Cardiac fibroblast (primary cell): ENCODE data around the gene SRL.
A peak's percentile ranks its signal among the peaks of the same experiment; 100 is the strongest.

Source experiments
- DNase-seq, 2 donors: peaks; one replicate each; pipeline versions ENCODE4 v3.0.0 to v3.0.0-alpha.2; 2010; ENCODE audit warnings: low read depth in 2 of 2
- H3K4me3 ChIP-seq, 2 donors: replicated peaks in 1 of 2; 1 replicate in 1 of 2; 2 replicates in 1 of 2; pipeline ENCODE4 v1.5.1; 2011; ENCODE audit warnings: low read depth in 2 of 2, low read length in 2 of 2, mild to moderate bottlenecking in 2 of 2, moderate library complexity in 1 of 2
- TF ChIP-seq, protein P1 (sequence below): IDR thresholded peaks from one replicate; pipeline ENCODE4 v1.5.1; 2011; ENCODE audit warnings: low read depth, mild to moderate bottlenecking, low read length, inconsistent platforms

SRL gene

DNA sequence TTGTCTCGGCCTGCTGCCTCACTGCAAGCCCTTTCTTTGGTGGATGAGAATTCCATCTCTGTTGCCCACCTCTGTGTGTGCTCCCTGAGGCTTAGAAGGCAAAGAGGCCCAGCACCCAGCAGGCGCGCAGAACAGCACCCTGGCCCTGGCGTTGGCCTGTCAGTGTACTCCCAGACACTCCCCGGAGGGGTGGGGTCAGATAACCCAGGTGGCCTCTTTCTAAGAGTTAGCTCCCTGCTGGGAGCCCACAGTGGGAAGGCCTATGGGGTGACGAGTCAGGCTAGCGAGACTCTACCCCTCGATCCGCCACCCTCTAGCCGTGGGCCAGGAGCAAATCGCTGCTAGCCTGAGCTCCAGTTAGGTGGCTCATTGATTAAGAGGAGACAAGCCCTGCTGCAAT lies 38.1 kb downstream of the SRL start:
- no peak for DNase-seq
- TF ChIP-seq, protein P1, sequence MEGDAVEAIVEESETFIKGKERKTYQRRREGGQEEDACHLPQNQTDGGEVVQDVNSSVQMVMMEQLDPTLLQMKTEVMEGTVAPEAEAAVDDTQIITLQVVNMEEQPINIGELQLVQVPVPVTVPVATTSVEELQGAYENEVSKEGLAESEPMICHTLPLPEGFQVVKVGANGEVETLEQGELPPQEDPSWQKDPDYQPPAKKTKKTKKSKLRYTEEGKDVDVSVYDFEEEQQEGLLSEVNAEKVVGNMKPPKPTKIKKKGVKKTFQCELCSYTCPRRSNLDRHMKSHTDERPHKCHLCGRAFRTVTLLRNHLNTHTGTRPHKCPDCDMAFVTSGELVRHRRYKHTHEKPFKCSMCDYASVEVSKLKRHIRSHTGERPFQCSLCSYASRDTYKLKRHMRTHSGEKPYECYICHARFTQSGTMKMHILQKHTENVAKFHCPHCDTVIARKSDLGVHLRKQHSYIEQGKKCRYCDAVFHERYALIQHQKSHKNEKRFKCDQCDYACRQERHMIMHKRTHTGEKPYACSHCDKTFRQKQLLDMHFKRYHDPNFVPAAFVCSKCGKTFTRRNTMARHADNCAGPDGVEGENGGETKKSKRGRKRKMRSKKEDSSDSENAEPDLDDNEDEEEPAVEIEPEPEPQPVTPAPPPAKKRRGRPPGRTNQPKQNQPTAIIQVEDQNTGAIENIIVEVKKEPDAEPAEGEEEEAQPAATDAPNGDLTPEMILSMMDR: no peak
- H3K4me3 ChIP-seq: no peak overlapping the region

DNA sequence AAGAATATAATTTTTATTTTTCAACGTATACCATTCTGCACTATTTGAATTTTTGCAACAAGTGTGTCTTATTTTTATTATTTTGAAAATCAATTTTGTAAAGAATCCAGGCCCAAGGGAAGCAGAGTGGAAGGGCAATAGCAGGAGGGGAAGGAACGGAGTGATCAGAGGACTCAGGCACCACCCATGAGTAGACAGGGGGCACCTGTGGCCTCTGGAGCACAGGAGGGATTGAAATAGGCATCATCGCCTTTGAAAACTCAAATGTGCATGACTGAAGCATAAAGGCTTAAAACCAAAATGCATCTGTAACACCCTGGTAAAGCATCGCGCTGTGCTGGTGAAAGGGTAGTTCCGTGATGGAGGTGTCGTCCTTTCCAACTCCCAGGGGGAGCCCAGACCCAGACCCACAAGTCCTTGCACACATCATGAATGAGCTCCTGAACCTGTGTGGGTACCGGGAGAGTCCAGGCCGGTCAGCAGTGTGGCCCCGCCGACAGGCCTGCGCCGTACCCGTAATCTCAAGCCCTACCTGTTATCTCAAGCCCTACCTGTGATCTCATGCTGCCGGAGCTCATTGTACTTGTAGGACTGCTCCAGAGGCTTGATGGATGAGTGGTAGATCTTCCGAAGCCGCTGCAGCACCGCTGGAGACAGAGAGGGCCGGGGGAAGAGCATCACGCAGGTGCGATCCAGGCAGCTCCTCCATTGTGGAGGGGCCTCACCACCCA lies 39.1 kb downstream of the SRL start:
- no peak for DNase-seq
- no peak overlapping the region for H3K4me3 ChIP-seq
- TF ChIP-seq, protein P1: no peak

DNA sequence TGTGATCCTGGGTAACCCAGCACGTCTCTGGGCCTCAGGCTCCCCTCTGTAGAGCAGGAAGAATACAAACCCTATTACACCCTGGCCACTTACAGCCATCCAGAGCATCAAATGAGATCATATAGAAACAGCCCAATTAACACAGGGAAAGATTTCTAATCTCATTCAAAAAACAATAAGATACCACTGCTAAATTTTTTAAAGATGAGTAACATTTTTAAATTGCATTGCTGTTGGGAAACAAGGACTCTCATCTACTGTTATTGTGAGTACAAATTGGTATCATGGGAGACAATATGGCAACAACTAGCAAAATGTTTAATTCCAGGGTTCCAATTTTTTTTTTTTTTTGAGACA lies 41.1 kb downstream of the SRL start:
- H3K4me3 ChIP-seq: no peak overlapping the region
- TF ChIP-seq, protein P1: no peak
- DNase-seq: peak; percentile 58 to 65

DNA sequence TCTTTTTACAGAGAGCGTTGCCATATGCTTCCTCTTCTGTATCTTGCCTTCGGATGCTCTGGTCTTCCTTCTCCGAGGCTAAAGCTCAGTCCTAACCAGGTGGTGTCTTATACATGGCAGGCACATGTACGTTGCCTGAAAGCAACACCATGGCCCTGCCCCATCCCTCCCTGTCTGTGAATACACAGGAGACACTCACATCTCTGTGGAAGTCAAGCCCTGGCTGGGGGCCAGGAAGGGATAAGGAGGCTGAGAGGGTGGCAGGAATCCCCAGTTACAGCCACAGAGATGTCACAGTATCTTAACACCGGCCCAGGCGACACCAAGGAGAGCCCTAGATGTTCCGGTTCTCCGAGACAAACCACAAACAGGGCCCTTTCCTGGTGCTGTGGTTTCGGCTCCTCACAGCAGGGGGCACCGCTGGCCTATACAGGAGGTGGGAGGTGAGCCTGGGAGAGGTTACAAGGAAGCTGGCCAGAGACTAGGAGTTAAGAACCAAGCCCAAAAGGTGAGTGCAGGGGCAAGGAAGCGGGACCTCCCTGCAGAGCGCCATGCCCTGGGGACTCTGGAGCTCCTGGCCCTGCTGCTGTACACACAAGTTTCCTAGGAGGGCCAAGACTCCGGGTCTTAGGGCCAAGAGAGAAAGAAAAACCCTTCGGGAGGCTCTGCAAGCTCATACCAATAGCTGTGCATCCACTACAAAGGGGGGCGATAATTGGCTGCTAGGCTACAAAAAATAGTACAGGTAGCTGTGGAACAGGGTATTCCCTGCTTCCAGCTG lies 41.7 kb downstream of the SRL start:
- no peak overlapping the region for H3K4me3 ChIP-seq
- TF ChIP-seq, protein P1: peak; percentile 90
- DNase-seq: peak; percentile 72 to 77

DNA sequence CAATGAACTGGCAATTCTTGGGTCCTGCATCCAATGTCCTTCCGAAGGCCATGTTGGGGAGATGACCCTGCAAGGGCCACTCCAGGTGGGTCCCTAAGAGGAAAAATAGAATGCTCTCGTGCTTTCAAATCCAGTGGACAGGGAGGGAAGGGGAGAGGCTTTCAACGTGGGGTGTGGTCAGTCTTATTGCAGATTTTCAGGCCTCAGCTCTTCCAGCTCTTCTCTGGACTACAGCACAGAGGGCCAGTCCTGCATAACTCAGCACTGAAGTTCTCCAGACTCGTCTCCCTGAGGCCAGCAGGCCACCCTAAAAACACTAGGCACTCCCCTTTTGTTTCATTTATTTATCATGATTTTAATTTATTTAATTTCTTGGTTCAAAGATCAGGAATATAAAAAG lies 43.1 kb downstream of the SRL start:
- TF ChIP-seq, protein P1: no peak
- H3K4me3 ChIP-seq: no peak overlapping the region
- DNase-seq: no peak

DNA sequence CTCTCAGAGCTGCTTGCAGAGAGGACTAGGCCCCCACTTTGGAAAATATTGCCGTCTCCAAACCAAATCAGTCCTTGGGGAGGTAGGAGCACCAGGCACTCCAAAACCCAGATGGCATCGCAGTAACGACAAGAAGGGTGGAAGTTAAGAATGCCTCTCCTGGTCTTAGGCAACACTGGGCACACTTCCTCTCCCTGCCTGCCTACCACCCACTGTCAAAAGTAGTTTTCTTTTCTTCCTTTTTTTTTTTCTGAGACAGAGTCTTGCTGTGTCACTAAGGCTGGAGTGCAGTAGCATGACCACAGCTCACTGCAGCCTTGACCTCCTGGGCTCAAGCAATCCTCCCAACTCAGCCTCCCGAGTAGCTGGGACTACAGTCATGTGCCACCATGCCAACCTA lies 47.2 kb downstream of the SRL start:
- TF ChIP-seq, protein P1: no peak
- no peak for DNase-seq
- no peak overlapping the region for H3K4me3 ChIP-seq
